ENCODE data around the gene PFDN4. TPM values are rescaled to one million over a fixed set of nuclear protein-coding genes. Genes with fewer than 3 reads are reported as not detected.
A peak's percentile ranks its signal among the peaks of the same experiment; 100 is the strongest.

Gene PFDN4
- total and polyA plus RNA-seq, 2 of the 13 experiments (the other 11 are each of a cell fraction or from before 2014, with no cell fraction given) = 59.8 to 227 TPM

GRCh38 chr20:54220722-54221121, 12.8 kb downstream of the PFDN4 start:
- Histone ChIP-seq H3K27ac (ENCODE audit: extremely low read length, insufficient read depth, low read length) (no peak overlapping the region), H3K79me2 (ENCODE audit: insufficient read depth, low read length) (peaks cover 2% of the 10 kb centered on the region), H3K4me3 (replicated peaks in 1 of 3; ENCODE audit: insufficient read depth in 1 of 3, low read depth in 2 of 3, low read length in 3 of 3) (no peak overlapping the region), H2AFZ (ENCODE audit: low read length) (no peak overlapping the region), H3K9ac (ENCODE audit: insufficient read depth, low read depth, low read length) (no peak overlapping the region), H3K27me3 (ENCODE audit: control insufficient read depth in 1 of 2, insufficient read depth in 2 of 2, low read length in 2 of 2) (no peaks in the 10 kb centered on the region), H3K4me1 (ENCODE audit: insufficient read depth, low read length) (peaks cover 3% of the 10 kb centered on the region), H3K36me3 (replicated peaks in 1 of 2; ENCODE audit: control insufficient read depth in 1 of 2, insufficient read depth in 2 of 2, low read length in 2 of 2) (peaks cover 9 to 28% of the 10 kb centered on the region in 2 experiments), H4K20me1 (ENCODE audit: insufficient read depth, low read length) (no peaks in the 10 kb centered on the region), H3K9me3 (ENCODE audit: low read length) (no peaks in the 10 kb centered on the region), H3K4me2 (ENCODE audit: low read depth, low read length) (no peak overlapping the region)
- ATAC-seq (no peak; the same call in 2 of the 3 replicates), FAIRE-seq (no peak), DNase-seq (ENCODE audit: low spot score) (no peak)
- intact Hi-C loops (cut with micrococcal nuclease; ENCODE audit: unreplicated experiment) (loop anchor here (1.0 kb wide), 1 partner anchor 427 kb away; no protein-coding TSS in a partner anchor), in situ Hi-C loops (cut with HindIII; ENCODE audit: extremely low pct_ligation_motif_present, low pct_unique_long_range_greater_than_20kb) (loop anchor here (5.0 to 25.0 kb wide), 2 partner anchors 427 to 1133 kb away; no protein-coding TSS in a partner anchor)
- POLR2A ChIA-PET = no interaction called here
- 97% methylated on average over 6 of the region's 6 CpGs for WGBS (ENCODE audit: low lambda C conversion rate)
- TF ChIP-seq ZNF597 (CRISPR knock-in tag; IDR thresholded peaks at IDR 0.05) (no peak), POLR2AphosphoS5 (IDR thresholded peaks at IDR 0.05; ENCODE audit: low read depth, low read length) (peak; percentile 34), PHF20 (CRISPR knock-in tag; IDR thresholded peaks at IDR 0.05) (no peak), RBM22 (optimal IDR thresholded peaks at IDR 0.05; ENCODE audit: low read length) (peak; percentile 71), SETDB1 (CRISPR knock-in tag; IDR thresholded peaks at IDR 0.05; ENCODE audit: borderline replicate concordance) (no peak), TCF7 (IDR thresholded peaks at IDR 0.05; ENCODE audit: low read depth) (no peak), HNRNPH1 (optimal IDR thresholded peaks at IDR 0.05; ENCODE audit: low read depth, low read length) (peak; percentile 71), PAX8 (CRISPR knock-in tag; IDR thresholded peaks at IDR 0.05; ENCODE audit: borderline replicate concordance) (no peak), POLR2A (IDR thresholded peaks at IDR 0.05; ENCODE audit: insufficient read depth in 1 of 2, low read depth in 2 of 2, low read length in 2 of 2) (0 out of 4 replicates have a peak, but pooled peaks of 1 of the 2 experiments have one; percentile 21)
- CTCF ChIA-PET (ENCODE audit: low intra/inter-chr PET ratio, low total read pairs) = interaction anchor here (3.4 kb wide), 1 partner anchor 426 kb away, joined by 41 read pairs; no protein-coding TSS in a partner anchor
- no TSS peak for BruUV-seq (replicated peaks)
